Kidney (tissue), 14 donors: Measurements from ENCODE around the gene OTX1. TPM values are rescaled to one million over a fixed set of nuclear protein-coding genes. Genes with fewer than 3 reads are reported as not detected.
A peak's percentile ranks its signal among the peaks of the same experiment; 100 is the strongest.
"Not testable (repeated sequence)": the region's sequence is repeated elsewhere in the genome, so short reads cannot be mapped to it uniquely, and the experiment has no call there.

Experiments
- DNase-seq, 5 donors: peaks; one replicate each; pipeline ENCODE4 v3.0.0-alpha.2; 2013 to 2020
- FAIRE-seq: peaks from 2 replicates; lab custom pipeline; 2012; peaks lifted over from hg19 to GRCh38; lab: Jason Lieb, UNC
- H3K27ac ChIP-seq, 2 donors: one replicate each; pipeline ENCODE4 v1.7.0; 2013; ENCODE audit warnings: low read depth in 2 of 2, low read length in 2 of 2, inconsistent platforms in 1 of 2
- H3K27me3 ChIP-seq: one replicate; pipeline ENCODE4 v1.7.1; 2013; ENCODE audit warnings: low read length, inconsistent platforms; ENCODE audit not compliant: control insufficient read depth, insufficient read depth
- H3K36me3 ChIP-seq, 3 donors: one replicate each; pipeline versions ENCODE4 v1.7.0 to v1.7.1; 2013; ENCODE audit warnings: low read length in 3 of 3, control low read depth in 1 of 3, inconsistent platforms in 1 of 3; ENCODE audit not compliant: insufficient read depth in 3 of 3, control insufficient read depth in 2 of 3
- H3K4me1 ChIP-seq, 3 donors: one replicate each; pipeline versions ENCODE4 v1.7.0 to v1.7.1; 2013; ENCODE audit warnings: low read length in 3 of 3, inconsistent platforms in 1 of 3, low read depth in 1 of 3; ENCODE audit not compliant: control insufficient read depth in 2 of 3, insufficient read depth in 2 of 3
- H3K4me3 ChIP-seq, 3 donors: one replicate each; pipeline versions ENCODE4 v1.7.0 to v1.8.1; 2013; ENCODE audit warnings: low read length in 3 of 3, control low read depth in 1 of 3, inconsistent platforms in 1 of 3
- H3K9ac ChIP-seq, 3 donors: one replicate each; pipeline versions ENCODE4 v1.7.0 to v1.7.1; 2013; ENCODE audit warnings: low read length in 3 of 3, control low read depth in 1 of 3, inconsistent platforms in 1 of 3
- H3K9me3 ChIP-seq, 3 donors: one replicate each; pipeline versions ENCODE4 v1.7.0 to v1.7.1; 2013; ENCODE audit warnings: low read length in 3 of 3, control low read depth in 1 of 3, inconsistent platforms in 1 of 3; ENCODE audit not compliant: control insufficient read depth in 2 of 3, insufficient read depth in 1 of 3
- CTCF ChIP-seq: IDR thresholded peaks from 3 replicates; pipeline ENCODE4 v1.5.1; 2012; ENCODE audit warnings: mild to moderate bottlenecking, moderate library complexity, borderline replicate concordance; ENCODE audit not compliant: insufficient read depth; ENCODE audit errors: extremely low read depth
- intact Hi-C: fragments of 100-400 bp; cut with DNase I; formaldehyde crosslinking; loops from one replicate; pipeline ENCODE4 v1.11.1; 2022
- polyA plus RNA-seq: library from polyadenylated mRNA; stranded (reverse); fragments of 350-450 nt; fragmentation: Illumina TruSeq; extraction: RNeasy Lipid Tissue Mini Kit (QIAGEN cat#74804); gene quantifications from one replicate; pipeline ENCODE4 v1.2.3, GENCODE V29; 2014; ENCODE audit warnings: low read depth, low replicate concordance; ENCODE audit not compliant: insufficient read depth
- total RNA-seq: library from RNA; stranded (reverse); fragmentation: NEBNext Ultra II Directional; extraction: Animal tissue kit (Norgen Biotek cat#: 25700); gene quantifications from one replicate; pipeline ENCODE4 v1.2.1, GENCODE V29; 2021
- donor health status: control.
- donor health status: control.
- donor health status: control.
- donor health status: control.
- donor health status: control.
- donor health status: DM: yes; HTN: yes; CAD: no.
- donor health status: Normal renal cell carcinoma (clear cell type).

Gene OTX1
- total and polyA plus RNA-seq, 2 donors from 2014 or later: not detected

DNA sequence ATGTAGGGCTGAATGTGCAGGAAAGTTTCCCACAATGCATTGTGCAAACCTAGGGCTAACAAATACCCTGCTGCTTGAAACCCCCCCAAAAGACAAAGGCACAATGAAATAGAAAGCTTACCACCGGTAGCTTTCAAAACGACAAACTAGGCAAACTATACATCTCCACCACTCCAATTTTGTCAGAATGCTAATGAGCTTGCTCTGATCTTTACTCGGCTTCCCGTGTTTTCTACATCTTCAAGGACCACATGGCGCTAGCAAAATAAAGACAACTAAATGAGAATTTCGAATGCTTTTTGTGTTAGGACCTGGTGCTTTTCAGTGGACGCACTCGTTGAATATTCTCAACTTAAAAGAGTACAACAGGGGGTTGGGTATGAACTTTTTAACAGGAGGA is 37.2 kb upstream of the OTX1 start:
- Histone ChIP-seq H3K4me1 (no peaks in the 10 kb centered on the region), H3K27me3 (no peaks in the 10 kb centered on the region), H3K9ac (no peak overlapping the region), H3K27ac (no peak overlapping the region), H3K4me3 (no peak overlapping the region), H3K9me3 (no peaks in the 10 kb centered on the region), H3K36me3 (no peaks in the 10 kb centered on the region)
- intact Hi-C loops: no loop called here
- DNase-seq: no peak
- no peak for FAIRE-seq
- no peak for TF ChIP-seq CTCF

GRCh38 chr2:63015389-63015788 is 35.2 kb upstream of the OTX1 start:
- Histone ChIP-seq H3K9me3 (no peaks in the 10 kb centered on the region), H3K9ac (no peak overlapping the region), H3K4me1 (no peaks in the 10 kb centered on the region), H3K27me3 (no peaks in the 10 kb centered on the region), H3K4me3 (no peak overlapping the region), H3K36me3 (no peaks in the 10 kb centered on the region), H3K27ac (no peak overlapping the region)
- DNase-seq (no peak), FAIRE-seq (no peak)
- intact Hi-C loops: no loop called here
- no peak for TF ChIP-seq CTCF

DNA sequence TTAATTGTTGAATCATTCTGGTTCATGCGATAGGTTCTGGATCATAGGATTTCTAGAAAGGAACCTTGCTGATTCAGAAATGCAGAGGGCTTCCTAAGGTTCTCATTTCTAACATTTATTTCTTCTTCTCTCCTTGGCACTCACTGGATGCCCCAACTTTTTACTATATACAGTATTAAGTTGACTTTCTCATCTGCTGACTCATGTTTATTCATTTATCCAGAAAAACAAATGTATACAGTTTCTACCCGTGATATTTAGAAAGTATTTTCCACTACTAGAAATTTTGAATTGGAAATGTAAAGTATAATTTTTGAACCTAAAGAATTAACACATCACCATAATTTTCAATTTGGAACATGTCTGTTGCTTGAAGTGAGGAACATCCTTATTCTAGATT is 32.2 kb upstream of the OTX1 start:
- FAIRE-seq (no peak), DNase-seq (no peak)
- Histone ChIP-seq H3K4me1 (no peaks in the 10 kb centered on the region), H3K9me3 (no peaks in the 10 kb centered on the region), H3K27me3 (no peaks in the 10 kb centered on the region), H3K27ac (no peak overlapping the region), H3K36me3 (no peaks in the 10 kb centered on the region), H3K4me3 (no peak overlapping the region), H3K9ac (no peak overlapping the region)
- intact Hi-C loops: no loop called here
- TF ChIP-seq CTCF: no peak

GRCh38 chr2:63019686-63020085 is 30.9 kb upstream of the OTX1 start:
- H3K27me3 ChIP-seq, H3K9me3 ChIP-seq, H3K9ac ChIP-seq, H3K27ac ChIP-seq, H3K36me3 ChIP-seq, intact Hi-C loops, FAIRE-seq, H3K4me1 ChIP-seq, H3K4me3 ChIP-seq: not testable (repeated sequence)
- DNase-seq: peak in 1 of 5 donors; percentile 43
